ENCODE results near the gene ZNF750. TPM values are rescaled to one million over a fixed set of nuclear protein-coding genes. Genes with fewer than 3 reads are reported as not detected.

The ZNF750 gene
- total RNA-seq, 4 donors from 2014 or later: 202 to 426 (median 294) TPM

- intact Hi-C loops (cut with DNase I; ENCODE audit: low total_unique reads): no loop called here
- 88 to 91% methylated on average over 8 of the region's 8 CpGs for WGBS, 2 donors
- no peak for DNase-seq (ENCODE audit: low spot score in 2 of 2)
- H3K4me3 ChIP-seq (ENCODE audit: low read depth, poor library complexity, severe bottlenecking): no peak overlapping the region
- TF ChIP-seq POLR2A (IDR thresholded peaks at IDR 0.05) (no peak), CTCF (IDR thresholded peaks at IDR 0.05) (no peak)
These were observed 31.8 kb downstream of the ZNF750 start for GRCh38 chr17:82808006-82808405.

- DNase-seq (ENCODE audit: low spot score in 2 of 2): no peak
- H3K4me3 ChIP-seq (ENCODE audit: low read depth, poor library complexity, severe bottlenecking): no peak overlapping the region
- intact Hi-C loops (cut with DNase I; ENCODE audit: low total_unique reads): no loop called here
- 86 to 89% methylated on average over 21 of the region's 21 CpGs for WGBS, 2 donors
- TF ChIP-seq POLR2A (IDR thresholded peaks at IDR 0.05) (no peak), CTCF (IDR thresholded peaks at IDR 0.05) (no peak)
These were observed 32.3 kb downstream of the ZNF750 start for GRCh38 chr17:82807562-82807961.

GRCh38 chr17:82807101-82807500 is 32.7 kb downstream of the ZNF750 start:
- no peak for DNase-seq (ENCODE audit: low spot score in 2 of 2)
- 77 to 79% methylated on average over 9 of the region's 9 CpGs for WGBS, 2 donors
- no peak for TF ChIP-seq CTCF (IDR thresholded peaks at IDR 0.05)
- TF ChIP-seq POLR2A (IDR thresholded peaks at IDR 0.05): no peak
- intact Hi-C loops (cut with DNase I; ENCODE audit: low total_unique reads): no loop called here
- no peak overlapping the region for H3K4me3 ChIP-seq (ENCODE audit: low read depth, poor library complexity, severe bottlenecking)

GRCh38 chr17:82806645-82807044 is 33.2 kb downstream of the ZNF750 start:
- no peak for DNase-seq (ENCODE audit: low spot score in 2 of 2)
- intact Hi-C loops (cut with DNase I; ENCODE audit: low total_unique reads): no loop called here
- no peak overlapping the region for H3K4me3 ChIP-seq (ENCODE audit: low read depth, poor library complexity, severe bottlenecking)
- TF ChIP-seq POLR2A (IDR thresholded peaks at IDR 0.05): no peak
- TF ChIP-seq CTCF (IDR thresholded peaks at IDR 0.05): no peak
- 91 to 94% methylated on average over 21 of the region's 21 CpGs for WGBS, 2 donors

- WGBS, 2 donors: 87 to 92% methylated on average over 19 of the region's 19 CpGs
- intact Hi-C loops (cut with DNase I; ENCODE audit: low total_unique reads): no loop called here
- H3K4me3 ChIP-seq (ENCODE audit: low read depth, poor library complexity, severe bottlenecking): no peak overlapping the region
- TF ChIP-seq POLR2A (IDR thresholded peaks at IDR 0.05) (no peak), CTCF (IDR thresholded peaks at IDR 0.05) (no peak)
- DNase-seq (ENCODE audit: low spot score in 2 of 2): no peak
These were observed 34.0 kb downstream of the ZNF750 start for GRCh38 chr17:82805823-82806222.

GRCh38 chr17:82805254-82805653 is 34.6 kb downstream of the ZNF750 start:
- no peak for DNase-seq (ENCODE audit: low spot score in 2 of 2)
- TF ChIP-seq POLR2A (IDR thresholded peaks at IDR 0.05) (no peak), CTCF (IDR thresholded peaks at IDR 0.05) (no peak)
- no peak overlapping the region for H3K4me3 ChIP-seq (ENCODE audit: low read depth, poor library complexity, severe bottlenecking)
- intact Hi-C loops (cut with DNase I; ENCODE audit: low total_unique reads): no loop called here
- 83 to 88% methylated on average over 13 of the region's 13 CpGs for WGBS, 2 donors

Measured in lower leg skin (tissue), 4 donors.